Measurements from ENCODE around the gene PLA2G4E. TPM values are rescaled to one million over a fixed set of nuclear protein-coding genes. Genes with fewer than 3 reads are reported as not detected.

The PLA2G4E gene
- polyA plus RNA-seq, 3 donors: not detected

DNA sequence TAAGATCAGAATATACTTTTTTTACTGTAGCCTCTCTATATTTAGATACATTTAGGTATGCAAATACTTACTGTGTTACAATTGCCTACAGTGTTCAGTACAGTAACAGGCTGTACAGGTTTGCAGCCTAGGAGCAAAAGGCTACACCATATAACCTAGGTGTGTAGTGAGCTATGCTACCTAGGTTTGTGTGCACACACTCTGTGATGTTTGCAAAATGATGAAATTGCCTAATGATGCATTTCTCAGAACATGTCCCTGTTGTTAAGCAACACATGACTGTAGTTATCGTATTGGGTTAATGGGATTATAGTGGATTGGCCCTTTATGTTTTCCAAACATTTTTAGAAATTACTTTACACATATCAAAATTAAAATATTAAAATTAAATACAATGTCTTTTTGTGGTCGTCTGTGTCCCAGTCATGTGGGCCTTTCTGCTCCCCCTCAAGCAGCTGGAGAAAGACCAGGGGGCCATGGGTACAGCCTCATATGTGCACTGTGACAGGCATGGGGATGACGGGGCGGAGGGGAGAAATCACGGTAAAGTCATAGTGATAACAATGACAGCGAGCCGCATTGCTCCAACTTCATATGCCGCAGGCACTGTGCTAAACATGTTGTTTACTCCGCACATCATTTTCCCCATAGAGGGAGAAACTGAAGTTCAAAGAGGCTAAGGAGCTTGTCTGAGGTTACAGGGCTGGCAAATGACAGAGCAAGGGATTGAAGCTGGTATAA is 27.4 kb upstream of the PLA2G4E start:
- H3K4me3 ChIP-seq (replicated peaks in 1 of 3; ENCODE audit: low read depth in 2 of 3, low read length in 3 of 3): no peak overlapping the region
- H3K27ac Mint-ChIP-seq: no peak overlapping the region
- no peak for DNase-seq
- H3K27me3 ChIP-seq (ENCODE audit: control insufficient read depth in 2 of 2, insufficient read depth in 2 of 2, low read length in 2 of 2): no peaks in the 10 kb centered on the region
- no peak overlapping the region for H2AFZ ChIP-seq (ENCODE audit: insufficient read depth, low read depth, low read length, poor library complexity, severe bottlenecking)
- H4K20me1 ChIP-seq (ENCODE audit: insufficient read depth, low read length): no peaks in the 10 kb centered on the region
- no peaks in the 10 kb centered on the region for H3K36me3 ChIP-seq (replicated peaks in 1 of 2; ENCODE audit: control insufficient read depth in 1 of 2, insufficient read depth in 2 of 2, low read length in 2 of 2)
- H3K4me3 Mint-ChIP-seq: no peak overlapping the region
- H3K9ac ChIP-seq (ENCODE audit: insufficient read depth, low read length, poor library complexity, severe bottlenecking): no peak overlapping the region
- peaks cover 3 to 6% (median 5%) of the 10 kb centered on the region in 3 donors for H3K27me3 Mint-ChIP-seq (ENCODE audit: low read depth in 3 of 3)
- H3K27ac ChIP-seq (ENCODE audit: low read depth in 1 of 2, low read length in 2 of 2): no peak overlapping the region
- no peaks in the 10 kb centered on the region for H3K36me3 Mint-ChIP-seq
- H3K9me3 Mint-ChIP-seq: peaks cover 0 to 2% (median 0%) of the 10 kb centered on the region in 7 donors
- TF ChIP-seq, protein P1, sequence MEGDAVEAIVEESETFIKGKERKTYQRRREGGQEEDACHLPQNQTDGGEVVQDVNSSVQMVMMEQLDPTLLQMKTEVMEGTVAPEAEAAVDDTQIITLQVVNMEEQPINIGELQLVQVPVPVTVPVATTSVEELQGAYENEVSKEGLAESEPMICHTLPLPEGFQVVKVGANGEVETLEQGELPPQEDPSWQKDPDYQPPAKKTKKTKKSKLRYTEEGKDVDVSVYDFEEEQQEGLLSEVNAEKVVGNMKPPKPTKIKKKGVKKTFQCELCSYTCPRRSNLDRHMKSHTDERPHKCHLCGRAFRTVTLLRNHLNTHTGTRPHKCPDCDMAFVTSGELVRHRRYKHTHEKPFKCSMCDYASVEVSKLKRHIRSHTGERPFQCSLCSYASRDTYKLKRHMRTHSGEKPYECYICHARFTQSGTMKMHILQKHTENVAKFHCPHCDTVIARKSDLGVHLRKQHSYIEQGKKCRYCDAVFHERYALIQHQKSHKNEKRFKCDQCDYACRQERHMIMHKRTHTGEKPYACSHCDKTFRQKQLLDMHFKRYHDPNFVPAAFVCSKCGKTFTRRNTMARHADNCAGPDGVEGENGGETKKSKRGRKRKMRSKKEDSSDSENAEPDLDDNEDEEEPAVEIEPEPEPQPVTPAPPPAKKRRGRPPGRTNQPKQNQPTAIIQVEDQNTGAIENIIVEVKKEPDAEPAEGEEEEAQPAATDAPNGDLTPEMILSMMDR (IDR thresholded peaks at IDR 0.05): no peak
- H3K4me2 ChIP-seq (replicated peaks; ENCODE audit: extremely low read depth, low read length, poor library complexity, severe bottlenecking): no peak overlapping the region
- no peaks in the 10 kb centered on the region for H3K9me3 ChIP-seq (replicated peaks in 1 of 2; ENCODE audit: control insufficient read depth in 1 of 2, insufficient read depth in 1 of 2, low read length in 2 of 2)
- intact Hi-C loops (cut with micrococcal nuclease): no loop called here
- no peaks in the 10 kb centered on the region for H3K4me1 ChIP-seq (ENCODE audit: control insufficient read depth in 1 of 2, insufficient read depth in 2 of 2, low read length in 2 of 2)
- H3K4me1 Mint-ChIP-seq: peaks cover 4% of the 10 kb centered on the region
- WGBS (ENCODE audit: insufficient coverage): no CpG with 5 or more reads among the region's 9 CpGs
- H3K79me2 ChIP-seq (ENCODE audit: insufficient read depth, low read length): no peaks in the 10 kb centered on the region

DNA sequence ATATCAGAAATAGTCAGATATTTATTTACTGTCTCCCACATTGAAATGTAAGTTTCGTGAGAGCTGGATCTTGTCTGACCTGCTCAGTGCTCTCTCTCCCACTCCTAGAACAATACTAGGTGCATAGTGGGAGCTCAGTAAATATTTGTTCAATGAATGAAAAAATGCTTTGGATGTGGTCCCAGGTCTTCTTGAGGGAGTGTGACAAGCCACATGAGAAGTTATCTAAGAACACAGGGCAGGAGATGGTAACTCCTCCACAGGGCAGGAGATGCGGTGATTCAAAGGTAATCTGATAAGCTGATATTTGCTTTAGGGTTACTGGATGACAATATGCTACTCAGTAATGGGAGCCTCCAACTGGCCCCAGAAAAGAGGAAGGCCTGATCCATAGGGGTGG is 25.8 kb upstream of the PLA2G4E start:
- TF ChIP-seq, protein P1 (IDR thresholded peaks at IDR 0.05): no peak
- H3K4me1 ChIP-seq (ENCODE audit: control insufficient read depth in 1 of 2, insufficient read depth in 2 of 2, low read length in 2 of 2): no peaks in the 10 kb centered on the region
- no peaks in the 10 kb centered on the region for H3K36me3 Mint-ChIP-seq
- no peak overlapping the region for H3K27ac ChIP-seq (ENCODE audit: low read depth in 1 of 2, low read length in 2 of 2)
- H3K4me2 ChIP-seq (replicated peaks; ENCODE audit: extremely low read depth, low read length, poor library complexity, severe bottlenecking): no peak overlapping the region
- H3K27me3 ChIP-seq (ENCODE audit: control insufficient read depth in 2 of 2, insufficient read depth in 2 of 2, low read length in 2 of 2): no peaks in the 10 kb centered on the region
- H4K20me1 ChIP-seq (ENCODE audit: insufficient read depth, low read length): no peaks in the 10 kb centered on the region
- H3K36me3 ChIP-seq (replicated peaks in 1 of 2; ENCODE audit: control insufficient read depth in 1 of 2, insufficient read depth in 2 of 2, low read length in 2 of 2): no peaks in the 10 kb centered on the region
- H3K9ac ChIP-seq (ENCODE audit: insufficient read depth, low read length, poor library complexity, severe bottlenecking): no peak overlapping the region
- no peak overlapping the region for H2AFZ ChIP-seq (ENCODE audit: insufficient read depth, low read depth, low read length, poor library complexity, severe bottlenecking)
- 100% methylated on average over 1 of the region's 2 CpGs for WGBS (ENCODE audit: insufficient coverage)
- no peak overlapping the region for H3K4me3 ChIP-seq (replicated peaks in 1 of 3; ENCODE audit: low read depth in 2 of 3, low read length in 3 of 3)
- peaks cover 0 to 2% (median 0%) of the 10 kb centered on the region in 7 donors for H3K9me3 Mint-ChIP-seq
- intact Hi-C loops (cut with micrococcal nuclease): no loop called here
- H3K9me3 ChIP-seq (replicated peaks in 1 of 2; ENCODE audit: control insufficient read depth in 1 of 2, insufficient read depth in 1 of 2, low read length in 2 of 2): no peaks in the 10 kb centered on the region
- no peak overlapping the region for H3K27ac Mint-ChIP-seq
- DNase-seq: no peak
- peaks cover 5% of the 10 kb centered on the region for H3K4me1 Mint-ChIP-seq
- H3K27me3 Mint-ChIP-seq (ENCODE audit: low read depth in 3 of 3): peaks cover 3 to 7% (median 6%) of the 10 kb centered on the region in 3 donors
- no peaks in the 10 kb centered on the region for H3K79me2 ChIP-seq (ENCODE audit: insufficient read depth, low read length)
- no peak overlapping the region for H3K4me3 Mint-ChIP-seq

All from CD14-positive monocyte (primary cell).